ENCODE data around the gene TMEM89. TPM values are rescaled to one million over a fixed set of nuclear protein-coding genes. Genes with fewer than 3 reads are reported as not detected.

Gene TMEM89
- total RNA-seq, 2 experiments from 2014 or later, result 0.75 TPM; not detected in 1

DNA sequence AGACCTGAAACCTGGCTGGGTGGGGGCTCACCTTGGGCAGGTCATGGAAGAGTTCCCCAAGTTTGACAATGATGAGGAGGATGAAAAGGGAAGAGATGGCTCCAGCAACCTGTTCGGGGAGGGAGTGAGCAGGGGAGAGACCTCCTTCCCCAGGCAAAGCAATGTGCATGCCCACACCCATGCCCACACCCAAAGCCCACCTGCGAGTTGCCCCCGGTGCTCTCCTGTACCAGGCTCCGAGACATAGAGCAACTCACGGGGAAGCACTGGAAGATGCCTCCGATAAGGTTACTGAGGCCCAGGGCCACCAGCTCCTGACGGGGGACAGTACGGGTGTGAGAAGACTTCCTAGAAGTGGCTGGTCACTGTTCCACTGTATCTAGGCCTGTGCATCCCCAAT is 8.8 kb upstream of the TMEM89 start:
- CTCF ChIA-PET, result no interaction called here
- intact Hi-C loops (cut with micrococcal nuclease), result no loop called here
- H3K36me3 Mint-ChIP-seq, result peaks cover 26% of the 10 kb centered on the region

DNA sequence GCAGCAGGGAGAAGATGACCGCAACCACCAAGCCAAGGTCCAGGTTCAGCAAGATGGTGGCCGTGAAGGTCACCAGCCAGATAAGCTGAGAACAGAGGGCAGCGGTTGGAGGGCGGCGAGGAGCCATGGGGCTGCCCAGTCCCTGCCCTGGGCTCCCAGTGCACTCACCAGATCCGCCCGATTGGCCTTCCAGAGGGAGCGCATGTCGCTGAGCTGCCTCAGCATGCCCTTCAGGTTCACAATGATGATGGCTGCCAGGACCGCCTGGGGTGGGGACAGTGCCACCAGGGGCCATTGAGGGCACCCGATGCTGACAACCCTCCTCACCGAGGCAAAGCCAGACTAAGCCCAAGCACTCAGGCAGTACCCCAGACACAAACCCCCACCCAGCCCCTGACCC is 8.3 kb upstream of the TMEM89 start:
- intact Hi-C loops (cut with micrococcal nuclease), result no loop called here
- H3K4me3 Mint-ChIP-seq, result no peak overlapping the region
- H3K27me3 Mint-ChIP-seq, result no peaks in the 10 kb centered on the region
- ChIA-PET CTCF (no interaction called here), POLR2A (no interaction called here)
- DNase-seq, result no peak
- H3K4me1 Mint-ChIP-seq (ENCODE audit: low read depth), result peaks cover 8% of the 10 kb centered on the region
- H3K36me3 Mint-ChIP-seq, result peaks cover 28% of the 10 kb centered on the region
- H3K27ac Mint-ChIP-seq, result no peak overlapping the region
- H3K9me3 Mint-ChIP-seq, result no peaks in the 10 kb centered on the region

More for the DNA sequence above, 8.8 kb upstream of the TMEM89 start:
- H3K4me3 Mint-ChIP-seq, result no peak overlapping the region
- H3K9me3 Mint-ChIP-seq, result no peaks in the 10 kb centered on the region
- no peak for DNase-seq
- no peaks in the 10 kb centered on the region for H3K27me3 Mint-ChIP-seq
- H3K4me1 Mint-ChIP-seq (ENCODE audit: low read depth), result peaks cover 7% of the 10 kb centered on the region
- no peak overlapping the region for H3K27ac Mint-ChIP-seq
- POLR2A ChIA-PET, result no interaction called here

DNA sequence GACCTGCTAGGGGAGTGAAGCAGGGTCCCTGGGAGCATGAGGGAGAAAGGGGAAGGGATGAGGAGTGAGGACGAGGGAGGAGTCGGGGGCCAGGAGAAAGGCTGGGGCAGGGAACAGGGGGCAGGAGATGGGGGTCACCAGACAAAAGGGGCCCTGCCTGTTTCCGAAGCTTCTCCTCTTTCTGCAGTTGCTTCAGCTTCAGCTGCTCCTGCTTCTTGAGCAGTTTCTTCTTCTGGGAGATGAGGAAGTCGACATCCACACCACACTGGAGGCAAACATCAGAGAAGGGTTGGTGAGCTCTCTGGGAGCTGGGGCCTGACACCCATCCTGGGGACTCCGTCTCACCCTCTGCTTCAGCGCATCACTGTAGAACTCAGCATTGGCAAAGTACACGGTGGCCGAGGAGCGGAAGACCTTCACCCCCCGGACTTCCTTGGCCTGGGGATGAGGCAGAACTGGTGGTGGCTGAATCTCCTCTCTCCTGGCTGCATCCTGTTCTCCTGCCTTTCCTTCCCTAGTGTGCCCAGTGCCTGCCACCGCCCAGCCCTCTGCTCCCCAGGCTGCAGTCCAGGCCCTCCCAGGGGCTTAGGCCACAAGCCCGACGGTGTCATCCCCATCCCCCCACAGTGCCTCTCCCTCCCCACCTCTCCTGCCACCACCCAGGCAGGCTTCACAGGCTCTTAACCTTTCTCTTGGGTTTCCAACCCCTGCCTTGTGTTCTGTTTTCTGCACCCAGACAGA is 6.9 kb upstream of the TMEM89 start:
- peaks cover 7% of the 10 kb centered on the region for H3K4me1 Mint-ChIP-seq (ENCODE audit: low read depth)
- peaks cover 30% of the 10 kb centered on the region for H3K36me3 Mint-ChIP-seq
- no peak overlapping the region for H3K4me3 Mint-ChIP-seq
- no peak for DNase-seq
- POLR2A ChIA-PET, result interaction anchor here (0.6 kb wide), 1 partner anchor 17 kb away, joined by 3 read pairs; no protein-coding TSS in a partner anchor
- H3K27me3 Mint-ChIP-seq, result no peaks in the 10 kb centered on the region
- intact Hi-C loops (cut with micrococcal nuclease), result no loop called here
- no peak overlapping the region for H3K27ac Mint-ChIP-seq
- no peaks in the 10 kb centered on the region for H3K9me3 Mint-ChIP-seq
- CTCF ChIA-PET, result no interaction called here

DNA sequence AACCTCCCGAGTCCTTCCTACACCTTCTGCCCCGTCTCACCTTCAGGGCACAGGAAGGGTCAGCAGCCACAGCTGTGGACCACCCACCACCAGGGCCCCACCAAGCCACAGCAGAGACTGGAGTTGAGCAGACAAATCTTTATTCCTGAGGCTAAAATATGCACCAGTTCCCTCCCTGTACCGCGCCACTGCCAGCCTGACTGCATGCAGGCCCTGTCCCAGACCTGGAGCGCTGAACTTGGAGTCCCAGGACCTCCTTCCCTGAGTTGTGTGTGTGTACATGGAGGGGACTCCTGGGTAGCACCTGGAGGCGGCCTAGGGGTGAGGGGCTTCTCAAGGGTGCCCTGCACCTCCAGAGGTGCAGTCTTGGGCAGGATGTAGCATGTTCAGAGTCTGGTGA is 4.0 kb upstream of the TMEM89 start:
- intact Hi-C loops (cut with micrococcal nuclease), result no loop called here
- Mint-ChIP-seq H3K27ac (no peak overlapping the region), H3K4me3 (no peak overlapping the region), H3K27me3 (no peaks in the 10 kb centered on the region), H3K4me1 (ENCODE audit: low read depth) (peaks cover 7% of the 10 kb centered on the region), H3K9me3 (no peaks in the 10 kb centered on the region), H3K36me3 (peaks cover 26% of the 10 kb centered on the region)
- POLR2A ChIA-PET, result interaction anchor here (1.0 to 1.1 kb wide), 2 partner anchors 10 to 12 kb away, joined by 3 read pairs; partner anchors contain the start of gene SLC26A6
- DNase-seq, result no peak
- CTCF ChIA-PET, result interaction anchor here (5.0 kb wide), 1 partner anchor 10 kb away, joined by 26 read pairs; the partner anchor contains the start of gene SLC26A6

DNA sequence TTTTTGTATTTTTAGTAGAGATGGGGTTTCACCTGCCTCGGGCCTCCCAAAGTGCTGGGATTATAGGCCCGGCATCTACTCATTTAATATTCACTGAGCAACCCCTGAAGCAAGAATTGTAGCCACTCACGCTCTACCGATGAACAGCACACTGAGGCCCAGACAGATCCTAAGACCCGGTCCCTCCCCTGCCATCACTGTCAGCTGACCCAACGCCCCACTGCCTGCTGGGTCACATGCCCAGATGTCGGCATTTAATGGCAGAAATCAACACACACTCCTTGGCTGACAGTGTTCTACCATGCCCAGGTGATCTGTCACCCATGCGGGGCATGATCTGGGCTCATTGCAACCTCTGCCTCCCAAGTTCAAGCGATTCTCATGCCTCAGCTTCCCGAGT is 3.2 kb upstream of the TMEM89 start:
- ChIA-PET CTCF (interaction anchor here (1.9 to 5.0 kb wide), 2 partner anchors 11 to 15 kb away, joined by 5 to 26 read pairs; partner anchors contain the start of genes SLC26A6 and UQCRC1), POLR2A (interaction anchor here (1.0 to 1.1 kb wide), 2 partner anchors 11 kb away, joined by 3 read pairs; partner anchors contain the start of gene SLC26A6)
- no peaks in the 10 kb centered on the region for H3K9me3 Mint-ChIP-seq
- peaks cover 22% of the 10 kb centered on the region for H3K36me3 Mint-ChIP-seq
- intact Hi-C loops (cut with micrococcal nuclease), result no loop called here
- H3K4me3 Mint-ChIP-seq, result no peak overlapping the region
- H3K4me1 Mint-ChIP-seq (ENCODE audit: low read depth), result peaks cover 7% of the 10 kb centered on the region
- no peak overlapping the region for H3K27ac Mint-ChIP-seq
- no peaks in the 10 kb centered on the region for H3K27me3 Mint-ChIP-seq
- DNase-seq, result no peak

DNA sequence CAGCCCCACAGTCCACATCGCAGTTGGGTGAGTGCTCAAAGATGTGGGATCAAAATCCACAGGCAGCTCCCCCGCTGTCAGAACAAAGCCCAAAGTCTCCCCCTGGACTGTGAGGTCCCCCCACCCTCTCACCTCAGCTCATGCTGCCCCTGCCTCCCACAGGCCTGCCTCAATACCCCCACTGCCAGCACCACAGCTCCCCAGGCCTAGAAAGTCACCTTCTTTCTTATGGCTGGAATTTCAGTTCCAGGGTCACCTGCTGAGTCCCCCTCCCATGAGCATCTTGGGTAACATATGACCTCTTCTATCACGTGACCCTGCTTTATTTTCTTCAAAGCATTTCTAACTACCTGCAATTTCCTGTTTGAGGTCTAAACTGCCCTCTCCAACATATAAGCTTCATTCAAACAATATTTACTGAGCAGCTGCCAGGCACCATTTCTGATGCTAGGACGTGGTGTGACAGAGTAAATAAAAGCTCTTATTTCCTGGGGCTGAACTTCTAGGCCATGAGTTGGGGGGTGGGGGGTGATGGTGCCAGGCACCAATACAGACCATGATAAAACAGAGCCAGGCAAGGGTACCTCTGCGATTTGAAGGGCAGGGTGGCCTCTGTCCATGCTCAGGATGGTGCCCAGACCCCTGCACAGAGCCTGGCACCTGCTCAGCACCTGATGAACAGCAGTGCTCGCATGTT is 2.4 kb upstream of the TMEM89 start:
- H3K27ac Mint-ChIP-seq, result no peak overlapping the region
- no peak for DNase-seq
- CTCF ChIA-PET, result interaction anchor here (1.9 to 5.0 kb wide), 2 partner anchors 11 to 15 kb away, joined by 5 to 26 read pairs; partner anchors contain the start of genes SLC26A6 and UQCRC1
- intact Hi-C loops (cut with micrococcal nuclease), result no loop called here
- H3K9me3 Mint-ChIP-seq, result peaks cover 1% of the 10 kb centered on the region
- POLR2A ChIA-PET, result interaction anchor here (1.4 kb wide), 1 partner anchor 9 kb away, joined by 3 read pairs; no protein-coding TSS in a partner anchor
- no peak overlapping the region for H3K4me3 Mint-ChIP-seq
- H3K4me1 Mint-ChIP-seq (ENCODE audit: low read depth), result peaks cover 7% of the 10 kb centered on the region
- no peaks in the 10 kb centered on the region for H3K27me3 Mint-ChIP-seq
- peaks cover 20% of the 10 kb centered on the region for H3K36me3 Mint-ChIP-seq

DNA sequence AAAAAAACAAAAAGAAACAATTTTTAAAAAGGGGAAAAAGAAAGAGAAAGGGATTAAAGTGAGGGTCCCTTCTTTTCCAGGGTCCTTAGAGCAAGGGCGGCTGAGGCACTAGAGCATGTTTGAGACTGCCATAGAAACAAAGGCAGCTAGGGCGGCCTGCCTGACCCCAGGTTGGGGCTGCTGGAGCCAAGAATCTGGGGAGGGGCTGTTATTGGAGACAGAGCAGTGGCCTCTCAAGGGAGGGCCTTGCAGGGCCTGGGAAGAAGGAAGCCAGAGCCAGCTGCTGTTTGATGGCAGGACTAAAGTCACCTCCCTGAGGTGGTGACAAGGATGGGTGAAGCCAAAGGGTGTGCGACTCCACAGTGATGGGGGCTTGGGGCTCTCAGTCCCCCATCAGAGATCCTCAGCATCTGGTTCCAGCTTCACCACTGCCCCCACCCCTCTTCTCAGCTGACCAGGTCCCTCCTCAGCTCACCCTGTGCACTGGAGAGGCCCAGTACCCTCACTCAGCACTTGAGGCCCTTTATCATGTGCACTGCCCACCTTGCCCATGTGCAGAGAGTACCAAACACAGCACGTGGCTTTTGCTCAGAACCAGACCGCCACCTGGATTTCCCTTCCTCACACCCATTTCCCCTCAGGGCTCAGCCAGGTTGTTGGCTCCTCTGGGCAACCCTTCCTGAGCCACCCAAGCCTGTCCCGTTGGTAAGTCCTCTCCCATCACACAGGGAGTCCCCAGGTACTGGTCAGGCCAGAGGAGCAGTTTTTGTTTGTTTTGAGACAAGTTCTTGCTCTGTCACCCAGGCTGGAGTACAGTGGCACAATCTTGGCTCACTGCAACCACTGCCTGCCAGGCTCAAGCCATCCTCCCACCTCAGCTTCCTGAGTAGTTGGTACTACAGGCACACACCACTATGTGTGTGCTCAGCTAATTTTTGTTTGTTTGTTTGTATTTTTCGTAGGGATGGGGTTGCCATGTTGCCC is 1.7 kb downstream of the TMEM89 start:
- no peaks in the 10 kb centered on the region for H3K27me3 Mint-ChIP-seq
- ChIA-PET CTCF (interaction anchor here (0.9 to 1.0 kb wide), 2 partner anchors 16 to 120 kb away, joined by 3 to 4 read pairs; partner anchors contain the start of gene SLC26A6), POLR2A (no interaction called here)
- DNase-seq, result no peak
- no peak overlapping the region for H3K4me3 Mint-ChIP-seq
- H3K4me1 Mint-ChIP-seq (ENCODE audit: low read depth), result peaks cover 11% of the 10 kb centered on the region
- intact Hi-C loops (cut with micrococcal nuclease), result no loop called here
- peaks cover 14% of the 10 kb centered on the region for H3K36me3 Mint-ChIP-seq
- peak overlapping the region; percentile 8 for H3K27ac Mint-ChIP-seq
- H3K9me3 Mint-ChIP-seq, result peaks cover 23% of the 10 kb centered on the region

DNA sequence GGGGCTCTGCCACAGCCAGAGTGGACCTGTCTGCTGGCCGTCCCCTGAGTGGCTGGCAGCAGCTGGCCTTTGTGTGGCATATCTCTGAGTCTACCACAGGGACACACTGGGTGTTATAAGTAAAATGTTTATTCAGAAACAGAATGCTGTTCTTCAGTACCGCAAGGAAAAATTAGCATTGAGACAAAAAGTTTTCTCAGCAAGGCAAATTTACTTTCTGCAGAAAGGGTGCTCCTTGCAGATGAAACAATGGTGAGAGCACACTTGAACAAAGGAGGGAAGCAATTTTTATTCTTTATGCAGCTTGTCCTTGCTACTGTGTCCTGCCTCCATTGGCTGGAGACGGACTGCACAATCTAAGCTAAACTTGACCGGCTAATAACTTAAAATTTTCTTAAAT is 4.0 kb downstream of the TMEM89 start:
- Mint-ChIP-seq H3K4me3 (no peak overlapping the region), H3K27ac (no peak overlapping the region), H3K9me3 (peaks cover 23% of the 10 kb centered on the region), H3K36me3 (peaks cover 17% of the 10 kb centered on the region), H3K4me1 (ENCODE audit: low read depth) (peaks cover 18% of the 10 kb centered on the region), H3K27me3 (no peaks in the 10 kb centered on the region)
- CTCF ChIA-PET, result interaction anchor here (2.2 kb wide), 1 partner anchor 18 kb away, joined by 7 read pairs; the partner anchor contains the start of gene SLC26A6
- intact Hi-C loops (cut with micrococcal nuclease), result no loop called here
- POLR2A ChIA-PET, result no interaction called here
- no peak for DNase-seq

DNA sequence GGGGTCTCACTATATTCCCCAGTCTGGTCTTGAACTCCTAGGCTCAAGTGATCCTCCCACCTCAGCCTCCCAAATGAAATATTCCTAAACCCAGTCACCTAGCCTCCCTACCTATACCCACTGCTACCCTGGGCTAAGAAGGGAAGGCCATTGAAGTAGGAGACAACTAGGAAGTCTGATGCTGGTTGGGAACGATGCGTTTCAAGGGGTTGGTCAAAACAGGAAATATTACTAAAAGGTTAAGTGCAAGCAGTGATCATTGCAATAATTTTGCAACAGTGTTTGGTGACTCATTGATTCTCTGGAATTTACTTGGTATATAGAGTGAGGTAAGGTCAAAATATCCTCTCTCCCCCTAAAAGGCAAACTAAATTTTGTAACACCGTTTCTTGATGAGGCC is 7.5 kb downstream of the TMEM89 start:
- peak overlapping the region; percentile 97 for H3K27ac Mint-ChIP-seq
- POLR2A ChIA-PET, result interaction anchor here (0.6 to 1.3 kb wide), 3 partner anchors 11 to 57 kb away, joined by 3 to 4 read pairs (median 3); no protein-coding TSS in a partner anchor
- peak; percentile 46 for DNase-seq
- no peaks in the 10 kb centered on the region for H3K27me3 Mint-ChIP-seq
- H3K36me3 Mint-ChIP-seq, result peaks cover 22% of the 10 kb centered on the region
- H3K4me3 Mint-ChIP-seq, result peak overlapping the region; percentile 56
- peaks cover 22% of the 10 kb centered on the region for H3K9me3 Mint-ChIP-seq
- CTCF ChIA-PET, result interaction anchor here (1.1 to 5.0 kb wide), 4 partner anchors 21 to 178 kb away, joined by 3 to 38 read pairs (median 5); partner anchors contain the start of gene SLC26A6
- intact Hi-C loops (cut with micrococcal nuclease), result loop anchor here (1.0 kb wide), 1 partner anchor 21 kb away; the partner anchor contains the start of gene SLC26A6
- peaks cover 24% of the 10 kb centered on the region for H3K4me1 Mint-ChIP-seq (ENCODE audit: low read depth)

DNA sequence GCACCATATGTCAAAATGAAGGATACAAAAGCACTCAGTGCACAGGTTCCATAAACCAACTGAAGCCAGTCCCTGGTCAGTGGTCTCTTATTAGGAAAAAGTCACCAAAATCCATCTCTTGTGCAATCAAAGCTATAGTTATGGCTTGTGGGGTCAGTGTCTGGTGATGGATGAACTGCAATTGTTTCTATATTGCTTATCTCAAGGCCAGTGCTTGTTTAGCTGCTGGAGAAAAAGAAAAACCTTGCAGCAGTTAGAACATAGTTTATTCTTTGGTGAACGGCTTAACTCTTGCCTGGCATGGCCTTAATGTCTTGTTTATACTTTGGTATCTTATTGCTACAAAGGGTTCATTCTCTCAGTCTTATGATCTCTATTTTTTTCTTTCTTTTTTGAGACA is 9.3 kb downstream of the TMEM89 start:
- no peak for DNase-seq
- Mint-ChIP-seq H3K9me3 (peaks cover 6% of the 10 kb centered on the region), H3K4me3 (no peak overlapping the region), H3K27me3 (no peaks in the 10 kb centered on the region), H3K27ac (peak overlapping the region; percentile 34), H3K4me1 (ENCODE audit: low read depth) (peaks cover 37% of the 10 kb centered on the region), H3K36me3 (peaks cover 24% of the 10 kb centered on the region)
- ChIA-PET POLR2A (interaction anchor here (1.8 kb wide), 1 partner anchor 23 kb away, joined by 5 read pairs; the partner anchor contains the start of gene SLC26A6), CTCF (interaction anchor here (1.6 to 5.0 kb wide), 2 partner anchors 23 to 54 kb away, joined by 5 to 38 read pairs; partner anchors contain the start of gene SLC26A6)
- intact Hi-C loops (cut with micrococcal nuclease), result no loop called here
